RWPE2 (cell line): ENCODE data around the gene CPEB3.

Experiments used
- ATAC-seq: fragments of 200-7000 bp; cut with Tn5 transposase; 3 replicates; pipeline ENCODE4 v1.9.1; 2021; ENCODE audit warnings: low read depth
- DNase-seq: peaks from one replicate; pipeline ENCODE4 v3.0.0-alpha.2; 2020; ENCODE audit warnings: low spot score
- H3K27ac ChIP-seq: fragments of 450-650 bp; 2 replicates; pipeline ENCODE4 v1.5.1; 2017; ENCODE audit warnings: mild to moderate bottlenecking; ENCODE audit not compliant: poor library complexity, severe bottlenecking
- H3K27me3 ChIP-seq: fragments of 250-450 bp; sonication (Bioruptor Pico); 2 replicates; pipeline ENCODE4 v1.5.1; 2021; ENCODE audit warnings: mild to moderate bottlenecking, moderate library complexity; ENCODE audit not compliant: insufficient read depth, poor library complexity, severe bottlenecking
- H3K36me3 ChIP-seq: fragments of 250-450 bp; sonication (Bioruptor Pico); 2 replicates; pipeline ENCODE4 v1.5.1; 2020; ENCODE audit warnings: low read depth, mild to moderate bottlenecking, moderate library complexity
- H3K4me1 ChIP-seq: fragments of 250-450 bp; sonication (Bioruptor Pico); 2 replicates; pipeline ENCODE4 v1.5.1; 2021; ENCODE audit warnings: mild to moderate bottlenecking, moderate library complexity; ENCODE audit not compliant: insufficient read depth, poor library complexity, severe bottlenecking
- H3K4me3 ChIP-seq: fragments of 250-450 bp; sonication (Bioruptor Pico); 2 replicates; pipeline ENCODE4 v1.5.1; 2021; ENCODE audit warnings: mild to moderate bottlenecking, moderate library complexity; ENCODE audit not compliant: severe bottlenecking
- H3K9me3 ChIP-seq: fragments of 250-450 bp; sonication (Bioruptor Pico); 2 replicates; pipeline ENCODE4 v1.5.1; 2021; ENCODE audit warnings: mild to moderate bottlenecking, moderate library complexity; ENCODE audit not compliant: severe bottlenecking
- TF ChIP-seq, protein P1 (sequence below): fragments of 450-650 bp; IDR thresholded peaks from one replicate; pipeline ENCODE4 v1.5.1; 2017; ENCODE audit warnings: mild to moderate bottlenecking, moderate library complexity; ENCODE audit not compliant: poor library complexity, severe bottlenecking

CPEB3 gene

DNA sequence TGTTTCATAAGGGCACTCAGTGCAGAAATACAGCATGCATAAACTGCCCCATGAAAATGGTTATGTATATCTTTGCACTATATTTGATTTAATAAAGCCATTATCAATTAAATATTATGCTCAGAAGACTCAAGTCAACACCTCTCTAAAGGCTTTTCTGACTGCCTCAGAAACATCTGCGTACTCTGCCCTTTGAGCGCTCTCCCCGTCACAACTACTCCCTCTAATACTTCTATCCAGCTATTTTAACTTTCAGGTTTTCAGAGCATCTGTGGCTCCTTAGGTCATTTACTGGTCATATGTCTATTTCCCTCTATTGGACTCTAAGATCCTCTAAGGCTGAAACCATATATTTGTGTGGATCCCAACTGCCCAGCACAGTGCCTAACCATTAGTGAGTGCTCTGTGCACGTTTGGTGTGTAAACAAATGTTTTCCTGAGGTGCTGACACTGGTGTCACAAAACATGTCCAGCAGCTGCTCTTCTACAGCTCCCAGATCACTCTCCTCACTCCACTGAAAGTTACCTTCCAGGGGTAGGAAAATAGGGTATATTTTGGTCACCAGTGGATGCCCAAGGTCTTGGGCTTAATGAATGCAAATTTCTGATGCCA lies 188.2 kb downstream of the CPEB3 start:
- Histone ChIP-seq H3K4me1 (no peaks in the 10 kb centered on the region), H3K9me3 (no peaks in the 10 kb centered on the region), H3K4me3 (no peak overlapping the region), H3K27ac (no peak overlapping the region), H3K36me3 (no peaks in the 10 kb centered on the region), H3K27me3 (no peaks in the 10 kb centered on the region)
- ATAC-seq (no peak), DNase-seq (no peak)
- TF ChIP-seq, protein P1, sequence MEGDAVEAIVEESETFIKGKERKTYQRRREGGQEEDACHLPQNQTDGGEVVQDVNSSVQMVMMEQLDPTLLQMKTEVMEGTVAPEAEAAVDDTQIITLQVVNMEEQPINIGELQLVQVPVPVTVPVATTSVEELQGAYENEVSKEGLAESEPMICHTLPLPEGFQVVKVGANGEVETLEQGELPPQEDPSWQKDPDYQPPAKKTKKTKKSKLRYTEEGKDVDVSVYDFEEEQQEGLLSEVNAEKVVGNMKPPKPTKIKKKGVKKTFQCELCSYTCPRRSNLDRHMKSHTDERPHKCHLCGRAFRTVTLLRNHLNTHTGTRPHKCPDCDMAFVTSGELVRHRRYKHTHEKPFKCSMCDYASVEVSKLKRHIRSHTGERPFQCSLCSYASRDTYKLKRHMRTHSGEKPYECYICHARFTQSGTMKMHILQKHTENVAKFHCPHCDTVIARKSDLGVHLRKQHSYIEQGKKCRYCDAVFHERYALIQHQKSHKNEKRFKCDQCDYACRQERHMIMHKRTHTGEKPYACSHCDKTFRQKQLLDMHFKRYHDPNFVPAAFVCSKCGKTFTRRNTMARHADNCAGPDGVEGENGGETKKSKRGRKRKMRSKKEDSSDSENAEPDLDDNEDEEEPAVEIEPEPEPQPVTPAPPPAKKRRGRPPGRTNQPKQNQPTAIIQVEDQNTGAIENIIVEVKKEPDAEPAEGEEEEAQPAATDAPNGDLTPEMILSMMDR: no peak

DNA sequence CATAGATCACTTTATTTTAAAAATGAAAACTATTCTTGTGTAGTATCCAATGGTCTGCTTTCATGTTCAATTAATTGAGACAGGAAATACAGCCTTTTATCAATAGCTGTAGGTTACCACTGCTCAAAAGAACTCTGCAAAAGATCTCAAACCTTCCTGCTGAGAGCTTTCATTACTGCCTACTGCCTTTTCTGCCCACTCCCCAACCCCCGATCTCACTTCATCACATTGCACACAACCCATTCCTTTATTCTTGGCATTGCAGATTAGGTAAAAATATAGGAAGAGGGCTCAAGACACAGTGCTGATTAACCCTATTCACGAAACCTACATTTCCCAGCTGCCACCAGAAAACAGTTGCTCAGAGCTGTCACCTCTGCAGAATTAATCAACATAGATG lies 195.9 kb downstream of the CPEB3 start:
- DNase-seq: no peak
- Histone ChIP-seq H3K9me3 (no peaks in the 10 kb centered on the region), H3K27ac (no peak overlapping the region), H3K36me3 (no peaks in the 10 kb centered on the region), H3K27me3 (no peaks in the 10 kb centered on the region), H3K4me1 (no peaks in the 10 kb centered on the region), H3K4me3 (no peak overlapping the region)
- TF ChIP-seq, protein P1: no peak
- no peak for ATAC-seq

DNA sequence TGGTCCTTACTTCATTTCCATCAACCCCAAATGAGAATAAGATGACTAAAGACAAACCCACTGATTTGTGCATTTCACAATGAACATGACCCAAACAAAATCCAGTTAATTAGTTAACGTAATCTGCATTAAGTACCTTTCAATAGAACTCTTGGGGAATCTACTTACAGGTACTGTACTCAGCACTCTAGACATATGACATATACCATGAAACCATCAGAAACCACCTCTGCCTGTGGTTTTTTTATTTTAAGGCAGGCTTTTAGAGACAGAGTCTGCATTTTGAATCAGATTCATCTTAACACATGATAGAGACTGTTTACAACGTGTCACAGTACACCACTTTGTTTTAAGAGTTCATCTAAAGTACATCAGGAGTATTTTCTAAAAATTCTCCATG lies 198.9 kb downstream of the CPEB3 start:
- Histone ChIP-seq H3K36me3 (no peaks in the 10 kb centered on the region), H3K27me3 (no peaks in the 10 kb centered on the region), H3K9me3 (no peaks in the 10 kb centered on the region), H3K4me1 (no peaks in the 10 kb centered on the region), H3K27ac (no peak overlapping the region), H3K4me3 (no peak overlapping the region)
- ATAC-seq: no peak
- no peak for DNase-seq
- TF ChIP-seq, protein P1: no peak

DNA sequence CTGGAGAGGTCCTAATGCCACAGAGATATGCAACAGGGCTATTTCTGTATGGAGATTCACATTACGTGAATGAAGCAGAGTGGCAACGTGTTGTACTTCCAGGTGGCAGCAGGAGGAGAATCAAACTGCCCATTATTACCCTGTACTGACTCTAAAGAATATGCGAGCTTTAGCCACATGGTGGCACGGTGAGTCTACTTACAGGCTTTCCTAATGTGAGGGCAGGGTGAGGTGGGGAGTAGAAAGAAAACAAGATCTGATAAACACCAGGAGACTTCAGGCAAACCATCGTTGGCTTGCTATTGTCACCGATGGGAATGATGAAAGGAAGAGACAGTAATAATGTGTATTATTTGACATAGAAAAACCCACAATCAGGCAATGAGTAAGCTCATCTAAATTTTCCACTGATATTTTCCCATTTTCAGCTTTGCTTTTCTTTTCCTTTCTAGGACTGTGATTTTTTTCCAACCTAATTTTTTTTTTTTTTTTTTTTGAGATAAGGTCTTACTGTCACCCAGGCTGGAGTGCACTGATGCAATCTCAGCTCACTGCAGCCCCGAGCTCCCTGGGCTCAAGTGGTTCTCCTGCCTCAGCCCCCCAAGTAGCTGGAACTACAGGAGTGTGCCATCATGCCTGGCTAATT lies 203.0 kb downstream of the CPEB3 start:
- Histone ChIP-seq H3K27ac (no peak overlapping the region), H3K9me3 (no peaks in the 10 kb centered on the region), H3K27me3 (no peaks in the 10 kb centered on the region), H3K36me3 (no peaks in the 10 kb centered on the region), H3K4me1 (no peaks in the 10 kb centered on the region), H3K4me3 (no peak overlapping the region)
- peak; percentile 100 for ATAC-seq
- DNase-seq: no peak
- TF ChIP-seq, protein P1: peak; percentile 93
